Mesothelial cell of epicardium (in vitro differentiated cells): Measurements from ENCODE around the gene CNPPD1. TPM values are rescaled to one million over a fixed set of nuclear protein-coding genes. Genes with fewer than 3 reads are reported as not detected.

ENCODE experiments used
- DNase-seq, 2 experiments: peaks; one replicate each; pipeline ENCODE4 v3.0.0; 2021; ENCODE audit warnings: low spot score in 2 of 2; ENCODE audit not compliant: unreplicated experiment in 2 of 2
- H3K27ac Mint-ChIP-seq: 2 replicates; pipeline ENCODE4 v1.8.0; 2021; ENCODE audit warnings: mixed read lengths
- H3K27me3 Mint-ChIP-seq: 2 replicates; pipeline ENCODE4 v1.8.0; 2021; ENCODE audit warnings: low read depth, mixed read lengths
- H3K36me3 Mint-ChIP-seq: 2 replicates; pipeline ENCODE4 v1.8.0; 2021; ENCODE audit warnings: mixed read lengths
- H3K4me1 Mint-ChIP-seq: 2 replicates; pipeline ENCODE4 v1.8.0; 2021; ENCODE audit warnings: mixed read lengths
- H3K4me3 Mint-ChIP-seq: 2 replicates; pipeline ENCODE4 v1.8.0; 2021; ENCODE audit warnings: mild to moderate bottlenecking, moderate library complexity, mixed read lengths
- H3K9me3 Mint-ChIP-seq: 2 replicates; pipeline ENCODE4 v1.8.0; 2021; ENCODE audit warnings: mixed read lengths
- CTCF ChIP-seq: fragments of 200-600 bp; sonication (generic); IDR thresholded peaks from one replicate; pipeline ENCODE4 v1.5.0; 2021; ENCODE audit warnings: antibody characterized with exemption; ENCODE audit not compliant: unreplicated experiment
- total RNA-seq: library from RNA; stranded (reverse); gene quantifications from 3 replicates; pipeline ENCODE4 v1.2.1, GENCODE V29; 2021

Gene CNPPD1
- total RNA-seq, 1 donor from 2014 or later, result 28.2 TPM

- no peak for DNase-seq
- peaks cover under 1% of the 10 kb centered on the region for H3K36me3 Mint-ChIP-seq
- H3K4me3 Mint-ChIP-seq, result no peak overlapping the region
- H3K27ac Mint-ChIP-seq, result no peak overlapping the region
- H3K4me1 Mint-ChIP-seq, result peaks cover 2% of the 10 kb centered on the region
- no peaks in the 10 kb centered on the region for H3K9me3 Mint-ChIP-seq
- no peak for TF ChIP-seq CTCF
- H3K27me3 Mint-ChIP-seq, result peaks cover under 1% of the 10 kb centered on the region
Measured at GRCh38 chr2:219168932-219169331, 7.8 kb downstream of the CNPPD1 start.

GRCh38 chr2:219168526-219168925 lies 8.2 kb downstream of the CNPPD1 start:
- no peak for TF ChIP-seq CTCF
- H3K27ac Mint-ChIP-seq, result no peak overlapping the region
- no peaks in the 10 kb centered on the region for H3K9me3 Mint-ChIP-seq
- peaks cover 2% of the 10 kb centered on the region for H3K27me3 Mint-ChIP-seq
- H3K36me3 Mint-ChIP-seq, result no peaks in the 10 kb centered on the region
- DNase-seq, result no peak
- no peak overlapping the region for H3K4me3 Mint-ChIP-seq
- peaks cover 2% of the 10 kb centered on the region for H3K4me1 Mint-ChIP-seq

- Mint-ChIP-seq H3K4me3 (no peak overlapping the region), H3K4me1 (peaks cover 2% of the 10 kb centered on the region), H3K27ac (no peak overlapping the region), H3K9me3 (no peaks in the 10 kb centered on the region), H3K36me3 (no peaks in the 10 kb centered on the region), H3K27me3 (peaks cover 3% of the 10 kb centered on the region)
- DNase-seq, result no peak
- no peak for TF ChIP-seq CTCF
Measured at GRCh38 chr2:219167997-219168396, 8.7 kb downstream of the CNPPD1 start.

GRCh38 chr2:219165058-219165911 lies 11.4 kb downstream of the CNPPD1 start:
- H3K27me3 Mint-ChIP-seq, result peaks cover 5% of the 10 kb centered on the region
- H3K4me1 Mint-ChIP-seq, result peaks cover 7% of the 10 kb centered on the region
- no peak overlapping the region for H3K27ac Mint-ChIP-seq
- no peaks in the 10 kb centered on the region for H3K36me3 Mint-ChIP-seq
- no peak overlapping the region for H3K4me3 Mint-ChIP-seq
- DNase-seq, result no peak
- no peaks in the 10 kb centered on the region for H3K9me3 Mint-ChIP-seq
- no peak for TF ChIP-seq CTCF

GRCh38 chr2:219163156-219163555 lies 13.6 kb downstream of the CNPPD1 start:
- Mint-ChIP-seq H3K9me3 (no peaks in the 10 kb centered on the region), H3K4me3 (no peak overlapping the region), H3K27me3 (peaks cover 5% of the 10 kb centered on the region), H3K4me1 (peaks cover 13% of the 10 kb centered on the region), H3K27ac (no peak overlapping the region), H3K36me3 (no peaks in the 10 kb centered on the region)
- no peak for TF ChIP-seq CTCF
- no peak for DNase-seq
